H1 (cell line): ENCODE data around the gene EHD4. TPM values are rescaled to one million over a fixed set of nuclear protein-coding genes. Genes with fewer than 3 reads are reported as not detected.

ENCODE experiments used
- CTCF ChIA-PET: fragments of 300-600 bp; sonication (Branson Sonifier 250); formaldehyde crosslinking; loops from one replicate; lab custom pipeline; 2021; ENCODE audit not compliant: partially characterized antibody; lab: Charles Lee
- POLR2A ChIA-PET: fragments of 300-600 bp; sonication (Branson Sonifier 250); formaldehyde crosslinking; loops from one replicate; lab custom pipeline; 2021; ENCODE audit warnings: inconsistent platforms; ENCODE audit not compliant: partially characterized antibody; lab: Charles Lee
- DNase-seq, 2 experiments: peaks; one replicate each; pipeline versions ENCODE4 v3.0.0 to v3.0.0-alpha.2; 2010 to 2022; ENCODE audit warnings: low spot score in 2 of 2, low read depth in 1 of 2, mixed read lengths in 1 of 2
- FAIRE-seq: peaks from 2 replicates; lab custom pipeline; 2011; peaks lifted over from hg19 to GRCh38; lab: Jason Lieb, UNC
- H2AFZ ChIP-seq: 2 replicates; pipeline ENCODE4 v1.8.1; 2012; ENCODE audit warnings: low read length, inconsistent platforms
- H2AK5ac ChIP-seq: 2 replicates; pipeline ENCODE4 v1.6.1; 2013; ENCODE audit warnings: low read depth, low read length
- H2BK120ac ChIP-seq: replicated peaks from 2 replicates; pipeline ENCODE3; 2013; ENCODE audit warnings: low read depth, low read length, inconsistent platforms
- H2BK12ac ChIP-seq: 2 replicates; pipeline ENCODE4 v1.6.1; 2013; ENCODE audit warnings: low read depth, low read length
- H2BK15ac ChIP-seq: 2 replicates; pipeline ENCODE4 v1.6.1; 2013; ENCODE audit warnings: low read length
- H2BK20ac ChIP-seq: 2 replicates; pipeline ENCODE4 v1.6.1; 2013; ENCODE audit warnings: low read length
- H2BK5ac ChIP-seq: 2 replicates; pipeline ENCODE4 v1.6.1; 2013; ENCODE audit warnings: low read depth, low read length
- H3K14ac ChIP-seq: 2 replicates; pipeline ENCODE4 v1.6.1; 2013; ENCODE audit warnings: inconsistent platforms; ENCODE audit not compliant: insufficient read length
- H3K18ac ChIP-seq: 2 replicates; pipeline ENCODE4 v1.6.1; 2013; ENCODE audit warnings: low read length; ENCODE audit errors: extremely low read depth
- H3K23ac ChIP-seq: 2 replicates; pipeline ENCODE4 v1.6.1; 2013; ENCODE audit warnings: inconsistent platforms; ENCODE audit not compliant: insufficient read length
- H3K23me2 ChIP-seq: 2 replicates; pipeline ENCODE4 v1.6.1; 2013; ENCODE audit warnings: low read depth, low read length
- H3K27ac ChIP-seq: 2 replicates; pipeline ENCODE4 v1.6.1; 2011; ENCODE audit warnings: low read depth, low read length, inconsistent platforms
- H3K27me3 ChIP-seq, 4 experiments: replicated peaks in 1 of 4; 1 replicate in 1 of 4; 2 replicates in 3 of 4; pipeline versions ENCODE4 v1.6.1 to v1.8.1; 2011 to 2013; ENCODE audit warnings: low read length in 3 of 4, mild to moderate bottlenecking in 3 of 4, inconsistent platforms in 2 of 4, mixed read lengths in 2 of 4, moderate library complexity in 1 of 4; ENCODE audit not compliant: control insufficient read depth in 3 of 4, insufficient read depth in 3 of 4; ENCODE audit errors: extremely low read depth in 1 of 4
- H3K36me3 ChIP-seq, 4 experiments: 2 replicates each; pipeline versions ENCODE4 v1.6.1 to v1.8.1; 2011 to 2013; ENCODE audit warnings: mild to moderate bottlenecking in 4 of 4, low read length in 3 of 4, moderate library complexity in 2 of 4, control low read depth in 1 of 4, inconsistent platforms in 1 of 4; ENCODE audit not compliant: insufficient read depth in 4 of 4, control insufficient read depth in 2 of 4
- H3K4ac ChIP-seq: replicated peaks from 2 replicates; pipeline ENCODE3; 2013; ENCODE audit warnings: low read length, low read depth, mixed read lengths, inconsistent platforms; ENCODE audit not compliant: insufficient read length
- H3K4me1 ChIP-seq, 4 experiments: replicated peaks in 1 of 4; 1 replicate in 1 of 4; 2 replicates in 3 of 4; pipeline versions ENCODE4 v1.6.1 to v1.8.1; 2011 to 2013; ENCODE audit warnings: low read length in 3 of 4, inconsistent platforms in 2 of 4, mixed read lengths in 1 of 4; ENCODE audit not compliant: insufficient read depth in 4 of 4, control insufficient read depth in 3 of 4
- H3K4me2 ChIP-seq, 2 experiments: 2 replicates each; pipeline versions ENCODE4 v1.6.1 to v1.8.1; 2011 to 2013; ENCODE audit warnings: low read depth in 2 of 2, low read length in 2 of 2, control low read depth in 1 of 2, inconsistent platforms in 1 of 2, mild to moderate bottlenecking in 1 of 2; ENCODE audit not compliant: insufficient read depth in 1 of 2
- H3K4me3 ChIP-seq, 4 experiments: fragments of 200-600, 300-600 bp in 1 of 4; sonication (generic), shearing (Covaris generic), sonication (Bioruptor Twin) in 1 of 4; 2 replicates each; pipeline versions ENCODE4 v1.5.1 to v1.8.1; 2011 to 2016; ENCODE audit warnings: low read length in 4 of 4, low read depth in 3 of 4, control low read depth in 2 of 4, inconsistent platforms in 2 of 4, mild to moderate bottlenecking in 2 of 4, mixed read lengths in 1 of 4, moderate library complexity in 1 of 4; ENCODE audit not compliant: insufficient read depth in 2 of 4; ENCODE audit errors: extremely low read depth in 1 of 4
- H3K56ac ChIP-seq: replicated peaks from 2 replicates; pipeline ENCODE3; 2013; ENCODE audit warnings: low read depth, mild to moderate bottlenecking, mixed read lengths, low read length, inconsistent platforms; ENCODE audit not compliant: insufficient read length
- H3K79me1 ChIP-seq: 2 replicates; pipeline ENCODE4 v1.6.1; 2013; ENCODE audit warnings: low read depth, low read length, control low read depth
- H3K79me2 ChIP-seq, 2 experiments: 2 replicates each; pipeline versions ENCODE4 v1.6.1 to v1.8.1; 2012 to 2013; ENCODE audit warnings: low read length in 2 of 2, mild to moderate bottlenecking in 2 of 2, inconsistent platforms in 1 of 2; ENCODE audit not compliant: insufficient read depth in 2 of 2, control insufficient read depth in 1 of 2
- H3K9ac ChIP-seq, 4 experiments: replicated peaks in 1 of 4; 1 replicate in 1 of 4; 2 replicates in 3 of 4; pipeline versions ENCODE4 v1.6.1 to v1.8.1; 2011 to 2013; ENCODE audit warnings: low read depth in 3 of 4, low read length in 3 of 4, control low read depth in 2 of 4, mild to moderate bottlenecking in 2 of 4, moderate library complexity in 2 of 4, inconsistent platforms in 1 of 4; ENCODE audit errors: extremely low read depth in 1 of 4
- H3K9me3 ChIP-seq, 2 experiments: 2 replicates each; pipeline versions ENCODE4 v1.6.1 to v1.8.1; 2012 to 2013; ENCODE audit warnings: mild to moderate bottlenecking in 2 of 2, moderate library complexity in 2 of 2, control low read depth in 1 of 2, inconsistent platforms in 1 of 2, low read depth in 1 of 2, low read length in 1 of 2, mixed read lengths in 1 of 2; ENCODE audit not compliant: insufficient read depth in 2 of 2
- H4K20me1 ChIP-seq, 2 experiments: replicated peaks in 1 of 2; 2 replicates each; pipeline versions ENCODE3 to v1.8.1; 2011 to 2013; ENCODE audit warnings: inconsistent platforms in 2 of 2, low read length in 2 of 2, mild to moderate bottlenecking in 1 of 2; ENCODE audit not compliant: insufficient read depth in 2 of 2, control insufficient read depth in 1 of 2
- H4K5ac ChIP-seq: 2 replicates; pipeline ENCODE4 v1.6.1; 2013; ENCODE audit warnings: low read length, low read depth, mixed read lengths, inconsistent platforms; ENCODE audit not compliant: insufficient read length
- H4K8ac ChIP-seq: 2 replicates; pipeline ENCODE4 v1.8.0; 2013; ENCODE audit warnings: mild to moderate bottlenecking, moderate library complexity, low read length, inconsistent platforms; ENCODE audit not compliant: insufficient read depth; ENCODE audit errors: extremely low read depth
- H4K91ac ChIP-seq: replicated peaks from 2 replicates; pipeline ENCODE3; 2013; ENCODE audit warnings: low read length, mixed read lengths, inconsistent platforms; ENCODE audit not compliant: insufficient read length
- E2F6 ChIP-seq: IDR thresholded peaks from 2 replicates; pipeline ENCODE4 v1.6.1; 2012; ENCODE audit warnings: inconsistent platforms
- EGR1 ChIP-seq: IDR thresholded peaks from 2 replicates; pipeline ENCODE4 v1.6.1; 2011; ENCODE audit warnings: low read depth, low read length, borderline replicate concordance
- KDM4A ChIP-seq: IDR thresholded peaks from one replicate; pipeline ENCODE4 v1.7.1; 2012; ENCODE audit warnings: low read depth, mild to moderate bottlenecking, moderate library complexity, low read length, inconsistent platforms; ENCODE audit not compliant: severe bottlenecking
- WGBS, 2 experiments: shearing (Covaris generic) in 1 of 2; methylation state at CpG; one replicate each; pipeline versions ENCODE4 v1.1.6 to v1.1.7; 2013 to 2015; ENCODE audit warnings: low lambda C conversion rate in 2 of 2, mixed read lengths in 2 of 2, inconsistent platforms in 1 of 2, low coverage in 1 of 2, missing lambda C conversion rate in 1 of 2; ENCODE audit not compliant: insufficient replicate concordance in 2 of 2, insufficient coverage in 1 of 2, insufficient read length in 1 of 2; ENCODE audit errors: extremely low coverage in 1 of 2, missing lambda C conversion rate in 1 of 2; 5-methylcytosine and 5-hydroxymethylcytosine counted together
- polyA plus RNA-seq, 7 experiments: library from polyadenylated mRNA; depleted of rRNA in 3 of 7; stranded (reverse) in 5 of 7; unstranded in 2 of 7; fragments of >200 nt in 5 of 7; fragments of 200-250 nt in 2 of 7; gene quantifications; 1 replicate in 5 of 7; 2 replicates in 1 of 7; 4 replicates in 1 of 7; pipeline versions ENCODE4 v1.2.1 to v1.2.3, GENCODE V29; 2011 to 2013; ENCODE audit warnings: missing spikeins in 2 of 7, mixed read lengths in 2 of 7
- total RNA-seq: library from RNA; stranded (reverse); fragmentation: NEBNext Ultra II Directional; extraction: Animal tissue kit (Norgen Biotek cat#: 25700); gene quantifications from 2 replicates; pipeline ENCODE4 v1.2.1, GENCODE V29; 2021

EHD4 gene
- total and polyA plus RNA-seq, 2 of the 8 experiments (the other 6 are each of a cell fraction or from before 2014, with no cell fraction given): 17.5 to 24.5 TPM

- Histone ChIP-seq H4K5ac (no peak overlapping the region), H3K4me2 (no peak overlapping the region), H2BK12ac (no peak overlapping the region), H3K14ac (no peak overlapping the region), H3K4me3 (no peak overlapping the region), H2BK5ac (no peak overlapping the region), H3K36me3 (no peaks in the 10 kb centered on the region; a peak in 1 of 8 replicates), H3K56ac (no peak overlapping the region), H3K4ac (no peak overlapping the region), H4K20me1 (peaks cover 14 to 17% of the 10 kb centered on the region in 2 experiments), H3K27ac (no peak overlapping the region), H3K23me2 (peaks cover 2% of the 10 kb centered on the region; the same call in 1 of the 2 replicates), H3K23ac (no peak overlapping the region), H2AK5ac (no peak overlapping the region), H4K91ac (no peak overlapping the region), H3K9ac (no peak overlapping the region), H2BK15ac (no peak overlapping the region), H2BK120ac (no peak overlapping the region), H3K9me3 (no peaks in the 10 kb centered on the region), H3K18ac (no peak overlapping the region), H3K27me3 (no peaks in the 10 kb centered on the region), H2AFZ (no peak overlapping the region)
- CTCF ChIA-PET: interaction anchor here (0.7 to 0.9 kb wide), 2 partner anchors 9 to 22 kb away, joined by 3 to 5 read pairs; no protein-coding TSS in a partner anchor
- FAIRE-seq (no peak), DNase-seq (no peak)
- TF ChIP-seq KDM4A: no peak
- no peak for TF ChIP-seq EGR1
- no peak for TF ChIP-seq E2F6
- TF ChIP-seq, all 59 proteins: peak for 0
- Histone ChIP-seq H2BK20ac (no peak overlapping the region), H4K8ac (no peak overlapping the region; the same call in none of the 2 replicates), H3K4me1 (peaks cover 4 to 10% (median 6%) of the 10 kb centered on the region in 4 experiments; a peak in 6 of 7 replicates), H3K79me2 (peaks cover 17 to 77% of the 10 kb centered on the region in 2 experiments), H3K79me1 (peaks cover 27% of the 10 kb centered on the region)
- POLR2A ChIA-PET: interaction anchor here (0.7 kb wide), 1 partner anchor 8 kb away, joined by 3 read pairs; no protein-coding TSS in a partner anchor
- 92% methylated on average over 4 of the region's 4 CpGs; no CpG with 5 or more reads in 1 of the 2 experiments for WGBS, 2 experiments
Measured at GRCh38 chr15:41966414-41966812, 5.9 kb downstream of the EHD4 start.
